BLaER1 (cell line): ENCODE data around the gene SEMA4C.

Source experiments
- H3K27ac ChIP-seq: shearing (Covaris generic); formaldehyde crosslinking; 2 replicates; pipeline ENCODE4 v1.8.1; 2022
- H3K27me3 ChIP-seq: shearing (Covaris generic); formaldehyde crosslinking; 2 replicates; pipeline ENCODE4 v1.8.1; 2022
- H3K36me3 ChIP-seq: shearing (Covaris generic); formaldehyde crosslinking; 2 replicates; pipeline ENCODE4 v1.8.1; 2022
- H3K4me1 ChIP-seq: shearing (Covaris generic); formaldehyde crosslinking; 2 replicates; pipeline ENCODE4 v1.8.1; 2022
- H3K4me2 ChIP-seq: shearing (Covaris generic); formaldehyde crosslinking; 2 replicates; pipeline ENCODE4 v1.8.1; 2022
- H3K4me3 ChIP-seq: shearing (Covaris generic); formaldehyde crosslinking; 2 replicates; pipeline ENCODE4 v1.8.1; 2022
- H3K9ac ChIP-seq: shearing (Covaris generic); formaldehyde crosslinking; 2 replicates; pipeline ENCODE4 v1.8.1; 2022
- H3K9me3 ChIP-seq: shearing (Covaris generic); formaldehyde crosslinking; 2 replicates; pipeline ENCODE4 v1.8.1; 2022
- H4K20me1 ChIP-seq: shearing (Covaris generic); formaldehyde crosslinking; 2 replicates; pipeline ENCODE4 v1.8.1; 2022
- Cebpa-rat ChIP-seq: shearing (Covaris generic); IDR thresholded peaks from 2 replicates; pipeline ENCODE4 v1.8.1; 2022

SEMA4C gene

GRCh38 chr2:96875498-96876268, 5.8 kb upstream of the SEMA4C start:
- Histone ChIP-seq H3K36me3 (no peaks in the 10 kb centered on the region), H3K4me1 (peaks cover 83% of the 10 kb centered on the region), H3K4me2 (peak overlapping the region; percentile 92), H3K9ac (peak overlapping the region; percentile 64), H3K27ac (peak overlapping the region; percentile 75), H3K9me3 (no peaks in the 10 kb centered on the region), H3K4me3 (peak overlapping the region; percentile 0; the same call in 1 of the 2 replicates), H3K27me3 (no peaks in the 10 kb centered on the region), H4K20me1 (no peaks in the 10 kb centered on the region)
- TF ChIP-seq Cebpa-rat: no peak

GRCh38 chr2:96874198-96874831, 4.4 kb upstream of the SEMA4C start:
- H3K9ac ChIP-seq: peak overlapping the region; percentile 64; the same call in 1 of the 2 replicates

GRCh38 chr2:96873651-96874096, 3.8 kb upstream of the SEMA4C start:
- TF ChIP-seq Cebpa-rat: no peak
- H3K27ac ChIP-seq: 0 out of 2 replicates have a peak overlapping the region, but pooled peaks have one; percentile 0
- H4K20me1 ChIP-seq: no peaks in the 10 kb centered on the region
- no peak overlapping the region for H3K4me3 ChIP-seq
- no peak overlapping the region for H3K9ac ChIP-seq
- H3K36me3 ChIP-seq: no peaks in the 10 kb centered on the region
- peak overlapping the region; percentile 92 for H3K4me2 ChIP-seq
- H3K9me3 ChIP-seq: no peaks in the 10 kb centered on the region
- peaks cover 68% of the 10 kb centered on the region for H3K4me1 ChIP-seq
- no peaks in the 10 kb centered on the region for H3K27me3 ChIP-seq

More at GRCh38 chr2:96874198-96874831, 4.4 kb upstream of the SEMA4C start:
- no peak overlapping the region for H3K4me3 ChIP-seq
- H3K36me3 ChIP-seq: no peaks in the 10 kb centered on the region
- 0 out of 2 replicates have a peak overlapping the region, but pooled peaks have one; percentile 75 for H3K27ac ChIP-seq
- H4K20me1 ChIP-seq: no peaks in the 10 kb centered on the region
- peak overlapping the region; percentile 92 for H3K4me2 ChIP-seq
- peaks cover 74% of the 10 kb centered on the region for H3K4me1 ChIP-seq
- no peak for TF ChIP-seq Cebpa-rat
- H3K27me3 ChIP-seq: no peaks in the 10 kb centered on the region
- H3K9me3 ChIP-seq: no peaks in the 10 kb centered on the region

GRCh38 chr2:96872591-96873349, 2.9 kb upstream of the SEMA4C start:
- Histone ChIP-seq H3K9me3 (no peaks in the 10 kb centered on the region), H3K4me3 (no peak overlapping the region), H3K27ac (no peak overlapping the region), H3K4me2 (no peak overlapping the region), H3K9ac (no peak overlapping the region), H3K36me3 (no peaks in the 10 kb centered on the region), H3K27me3 (no peaks in the 10 kb centered on the region), H3K4me1 (peaks cover 61% of the 10 kb centered on the region), H4K20me1 (peaks cover 5% of the 10 kb centered on the region)
- TF ChIP-seq Cebpa-rat: no peak

- H3K4me3 ChIP-seq: peak overlapping the region; percentile 98
- no peak for TF ChIP-seq Cebpa-rat
- peak overlapping the region; percentile 96 for H3K4me2 ChIP-seq
- H3K9me3 ChIP-seq: no peaks in the 10 kb centered on the region
- H3K27me3 ChIP-seq: no peaks in the 10 kb centered on the region
- H3K36me3 ChIP-seq: peaks cover 16% of the 10 kb centered on the region
- H3K9ac ChIP-seq: peak overlapping the region; percentile 99
- H4K20me1 ChIP-seq: peaks cover 26% of the 10 kb centered on the region
- H3K4me1 ChIP-seq: peaks cover 61% of the 10 kb centered on the region
- H3K27ac ChIP-seq: peak overlapping the region; percentile 99
Observed at GRCh38 chr2:96870626-96871255, 861 bp upstream of the SEMA4C start.

- Histone ChIP-seq H3K9ac (peak overlapping the region; percentile 99), H4K20me1 (peaks cover 40% of the 10 kb centered on the region), H3K4me2 (peak overlapping the region; percentile 99), H3K9me3 (no peaks in the 10 kb centered on the region), H3K27me3 (no peaks in the 10 kb centered on the region), H3K27ac (peak overlapping the region; percentile 99), H3K4me3 (peak overlapping the region; percentile 98), H3K36me3 (peaks cover 30% of the 10 kb centered on the region), H3K4me1 (peaks cover 61% of the 10 kb centered on the region)
- TF ChIP-seq Cebpa-rat: no peak
Observed at GRCh38 chr2:96869281-96869821, 529 bp downstream of the SEMA4C start.

- peak overlapping the region; percentile 99 for H3K27ac ChIP-seq
- TF ChIP-seq Cebpa-rat: no peak
Observed at GRCh38 chr2:96868555-96869280, 1.2 kb downstream of the SEMA4C start.

GRCh38 chr2:96867756-96868554, 1.9 kb downstream of the SEMA4C start:
- Histone ChIP-seq H4K20me1 (peaks cover 54% of the 10 kb centered on the region), H3K4me2 (peak overlapping the region; percentile 99), H3K9me3 (no peaks in the 10 kb centered on the region), H3K27me3 (no peaks in the 10 kb centered on the region), H3K4me3 (peak overlapping the region; percentile 98), H3K9ac (peak overlapping the region; percentile 99), H3K27ac (peak overlapping the region; percentile 99), H3K36me3 (peaks cover 44% of the 10 kb centered on the region), H3K4me1 (peaks cover 62% of the 10 kb centered on the region)
- TF ChIP-seq Cebpa-rat: no peak

More at GRCh38 chr2:96868555-96869280, 1.2 kb downstream of the SEMA4C start:
- H3K9ac ChIP-seq: peak overlapping the region; percentile 99
- peaks cover 61% of the 10 kb centered on the region for H3K4me1 ChIP-seq
- peaks cover 36% of the 10 kb centered on the region for H3K36me3 ChIP-seq
- peak overlapping the region; percentile 99 for H3K4me2 ChIP-seq
- no peaks in the 10 kb centered on the region for H3K27me3 ChIP-seq
- H3K4me3 ChIP-seq: peak overlapping the region; percentile 98
- no peaks in the 10 kb centered on the region for H3K9me3 ChIP-seq
- H4K20me1 ChIP-seq: peaks cover 46% of the 10 kb centered on the region
